Stimulated activated CD8-positive, alpha-beta memory T cell treated with anti-CD3 and anti-CD28 coated beads, Interleukin-7, amount 100 ng/mL, for 1 hour (primary cell): Measurements from ENCODE around the gene PSMB7.

Source experiments
- DNase-seq, 2 donors: peaks; one replicate each; pipeline ENCODE4 v3.0.0-alpha.2; 2020; ENCODE audit warnings: low read depth in 2 of 2

Gene PSMB7

GRCh38 chr9:124357721-124358361 lies 57.4 kb downstream of the PSMB7 start:
- DNase-seq: no peak

GRCh38 chr9:124356745-124357390 lies 58.4 kb downstream of the PSMB7 start:
- no peak for DNase-seq

- no peak for DNase-seq
Observed at GRCh38 chr9:124355941-124356744, 59.1 kb downstream of the PSMB7 start.

- no peak for DNase-seq
Observed at GRCh38 chr9:124355039-124355940, 60.0 kb downstream of the PSMB7 start.

- DNase-seq: no peak
Observed at GRCh38 chr9:124354346-124355038, 60.8 kb downstream of the PSMB7 start.

- DNase-seq: no peak
Observed at GRCh38 chr9:124353811-124354274, 61.4 kb downstream of the PSMB7 start.

- no peak for DNase-seq
Observed at GRCh38 chr9:124353166-124353768, 62.0 kb downstream of the PSMB7 start.

DNA sequence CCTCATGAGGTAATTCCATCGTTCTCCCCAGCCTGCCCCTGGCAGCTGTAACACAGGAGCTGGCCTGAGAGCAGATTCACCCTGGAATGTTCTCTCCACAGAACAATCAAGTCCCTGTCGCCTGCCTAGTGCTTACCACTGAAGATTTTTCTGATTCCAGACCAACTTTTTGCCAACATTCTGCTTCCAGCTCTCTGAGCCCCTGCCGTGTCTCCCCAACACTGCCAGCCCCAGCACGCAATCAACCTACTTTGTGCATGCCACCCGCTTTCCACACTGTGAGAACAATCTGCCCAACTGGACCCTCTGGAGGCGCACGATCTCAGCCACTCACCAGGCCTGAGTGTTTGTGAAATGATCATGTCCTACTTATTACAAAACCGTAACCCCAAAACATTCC lies 62.6 kb downstream of the PSMB7 start:
- no peak for DNase-seq

- DNase-seq: no peak
Observed at GRCh38 chr9:124351672-124352468, 63.4 kb downstream of the PSMB7 start.

GRCh38 chr9:124350494-124351263 lies 64.6 kb downstream of the PSMB7 start:
- no peak for DNase-seq

GRCh38 chr9:124349675-124350493 lies 65.4 kb downstream of the PSMB7 start:
- no peak for DNase-seq

- DNase-seq: no peak
Observed at GRCh38 chr9:124349267-124349666, 66.0 kb downstream of the PSMB7 start.

DNA sequence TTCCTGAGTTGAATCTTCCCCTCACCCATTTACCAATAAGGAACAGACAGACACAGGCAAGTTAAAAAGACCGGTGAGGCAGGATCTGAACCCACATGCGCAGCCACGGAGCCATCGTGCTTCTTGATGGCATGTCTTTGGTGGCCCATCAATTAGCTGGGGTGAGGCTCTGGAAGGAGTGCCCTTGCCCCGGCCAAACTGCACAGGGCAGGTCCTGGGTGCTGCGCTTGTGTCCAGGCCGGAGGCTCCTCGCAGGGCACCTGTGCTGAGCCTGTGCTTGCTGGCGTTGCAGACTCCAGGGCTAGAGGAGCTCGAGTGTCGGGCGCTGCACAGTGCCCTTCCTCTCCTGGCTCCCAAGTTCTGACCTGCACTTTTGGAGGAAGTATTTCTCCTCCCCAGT lies 66.4 kb downstream of the PSMB7 start:
- DNase-seq: no peak

- no peak for DNase-seq
Observed at GRCh38 chr9:124348363-124348762, 66.9 kb downstream of the PSMB7 start.

DNA sequence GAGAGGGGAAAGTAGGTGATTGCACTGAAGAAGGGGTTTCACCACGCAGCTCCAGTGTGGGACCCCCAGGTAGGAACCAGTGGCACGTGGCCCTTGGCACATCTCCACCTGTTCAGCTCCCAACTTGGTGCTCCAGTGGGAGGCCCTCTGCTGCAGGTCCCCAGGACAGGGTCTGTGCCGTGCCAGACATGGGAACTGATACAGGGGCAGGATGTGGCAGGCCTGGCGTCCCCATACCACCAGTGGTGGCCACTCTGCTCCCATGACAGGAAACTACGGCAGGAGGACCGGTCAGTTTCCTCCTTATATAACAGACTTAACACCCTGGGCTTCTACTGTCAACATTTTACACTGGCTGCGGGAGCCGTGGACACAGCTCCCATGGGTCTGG lies 67.3 kb downstream of the PSMB7 start:
- no peak for DNase-seq

- no peak for DNase-seq
Observed at GRCh38 chr9:124347206-124347967, 67.9 kb downstream of the PSMB7 start.

DNA sequence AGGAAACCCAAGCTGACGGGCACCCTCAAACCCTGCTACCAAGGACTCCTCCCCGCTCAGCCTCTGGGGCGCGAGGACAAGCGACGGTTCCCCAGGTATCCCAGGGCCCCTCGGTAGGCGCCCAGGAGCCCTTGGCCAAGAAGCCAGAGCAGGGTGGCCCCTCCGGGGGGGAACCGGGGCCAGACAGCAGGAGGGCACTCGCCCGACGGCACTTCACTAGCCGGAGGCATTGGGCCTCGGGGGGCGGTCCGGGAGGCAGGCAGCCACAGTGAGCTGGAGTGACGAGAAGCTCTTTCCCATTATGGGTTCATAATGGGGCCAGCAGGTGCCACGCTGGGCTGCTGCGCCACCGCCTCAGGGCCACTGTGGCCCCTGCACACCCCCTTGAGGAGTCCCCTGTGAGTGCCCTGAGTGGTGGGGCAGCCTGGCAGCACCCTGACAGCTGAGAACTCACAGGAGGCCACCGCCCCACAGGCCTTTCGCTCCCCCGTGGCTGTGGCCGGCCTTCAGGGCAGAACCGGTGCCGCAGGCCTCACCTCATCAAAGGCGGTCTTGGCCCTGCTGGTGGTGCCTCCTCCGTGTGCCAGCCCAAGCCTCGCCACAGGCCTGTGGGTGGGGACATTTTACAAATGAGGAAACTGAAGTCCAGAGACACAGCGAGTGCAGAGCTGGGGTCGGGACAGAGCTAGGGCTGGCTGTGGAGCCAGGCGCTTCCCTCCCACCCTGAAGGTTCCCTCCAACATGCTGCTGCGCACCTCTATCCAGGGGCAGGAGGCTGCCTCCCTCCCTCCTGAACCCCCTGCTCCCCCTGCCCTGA lies 68.7 kb downstream of the PSMB7 start:
- DNase-seq: no peak
